Upper lobe of right lung (tissue), 1 donor: ENCODE measurements around the gene TREML4. TPM values are rescaled to one million over a fixed set of nuclear protein-coding genes. Genes with fewer than 3 reads are reported as not detected.

ENCODE experiments used
- ATAC-seq: fragments of 200-7000 bp; cut with Tn5 transposase; one replicate; pipeline ENCODE4 v1.9.1; 2020; ENCODE audit warnings: mild to moderate bottlenecking, moderate library complexity
- DNase-seq: peaks from one replicate; pipeline ENCODE4 v3.0.0-alpha.2; 2020
- H3K27ac ChIP-seq: fragments of 200-600 bp; one replicate; pipeline ENCODE4 v1.8.0; 2022
- H3K27me3 ChIP-seq: fragments of 200-600 bp; one replicate; pipeline ENCODE4 v1.8.0; 2022; ENCODE audit warnings: mild to moderate bottlenecking
- H3K36me3 ChIP-seq: fragments of 200-600 bp; one replicate; pipeline ENCODE4 v1.8.0; 2022
- H3K4me1 ChIP-seq: fragments of 200-600 bp; one replicate; pipeline ENCODE4 v1.8.0; 2022
- H3K4me3 ChIP-seq: fragments of 200-600 bp; one replicate; pipeline ENCODE4 v1.8.0; 2022; ENCODE audit warnings: mild to moderate bottlenecking
- H3K9me3 ChIP-seq: fragments of 200-600 bp; one replicate; pipeline ENCODE4 v1.8.0; 2022
- CTCF ChIP-seq: fragments of 200-600 bp; IDR thresholded peaks from one replicate; pipeline ENCODE4 v1.8.0; 2022; ENCODE audit warnings: antibody characterized with exemption
- intact Hi-C: fragments of 100-400 bp; cut with DNase I; formaldehyde crosslinking; loops from one replicate; pipeline ENCODE4 v1.11.0; 2022
- total RNA-seq: library from RNA; stranded (reverse); fragmentation: NEBNext Ultra II Directional; extraction: Animal tissue kit (Norgen Biotek cat#: 25700); gene quantifications from one replicate; pipeline ENCODE4 v1.2.1, GENCODE V29; 2021
- donor health status: DM: no; HTN: yes; CAD: no; lungs with severe emphysema.

Gene TREML4
- total RNA-seq, 1 donor from 2014 or later = not detected

DNA sequence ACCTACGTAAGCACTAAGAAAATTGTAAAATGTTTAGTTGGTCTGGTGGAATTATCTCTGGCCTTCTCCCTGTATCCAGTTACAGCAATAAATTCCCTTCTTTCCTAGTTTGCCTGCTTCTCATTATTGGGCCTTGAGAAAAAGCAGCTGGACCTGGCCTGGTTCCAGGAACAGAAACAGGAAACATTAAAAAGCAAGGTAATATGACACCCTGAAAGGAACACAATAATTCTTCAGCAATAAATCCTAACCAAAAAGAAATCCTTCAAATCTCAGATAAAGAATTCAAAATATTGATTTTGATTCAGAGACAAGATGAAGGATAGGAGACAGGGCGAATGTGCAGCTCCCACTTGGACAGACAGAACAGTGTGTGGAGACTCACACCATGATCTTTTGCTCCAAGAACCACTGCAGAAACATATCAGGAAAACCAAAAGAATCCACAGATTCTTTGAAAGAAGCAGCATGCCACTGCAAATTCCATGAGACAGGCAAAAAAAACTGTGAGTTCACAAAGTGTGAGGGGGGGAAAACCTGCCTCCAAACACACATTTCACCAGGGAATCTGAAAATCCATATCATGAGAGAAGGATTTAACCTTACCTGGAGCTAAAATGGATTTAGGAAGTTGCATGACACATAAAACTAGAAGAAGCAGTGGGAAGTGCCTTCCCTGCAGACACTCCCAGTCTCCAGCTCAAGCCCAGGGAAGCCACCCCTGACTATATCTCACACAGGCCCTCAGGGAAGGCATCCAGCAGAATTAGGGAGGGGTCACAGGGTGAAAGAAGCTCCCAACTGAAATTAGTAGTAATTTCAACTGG, 29.4 kb downstream of the TREML4 start:
- no peak for DNase-seq
- ATAC-seq = no peak
- TF ChIP-seq CTCF = no peak

DNA sequence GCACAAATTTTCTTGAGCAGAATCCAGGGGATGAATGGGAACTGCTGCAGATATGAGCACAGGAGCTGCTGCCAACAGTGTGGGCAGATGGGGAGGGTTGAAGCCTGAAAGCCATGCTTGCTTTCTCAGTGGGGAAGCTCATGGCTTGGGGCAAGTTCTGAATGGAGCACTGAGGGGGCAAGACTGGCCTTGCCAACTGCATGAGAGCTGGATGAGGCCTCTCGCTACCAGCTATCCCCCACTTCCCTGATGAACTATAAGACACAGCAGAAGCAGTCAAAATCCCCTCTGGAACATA, 30.0 kb downstream of the TREML4 start:
- no peaks in the 10 kb centered on the region for H3K36me3 ChIP-seq
- DNase-seq (no peak), ATAC-seq (no peak)
- intact Hi-C loops = no loop called here
- H3K9me3 ChIP-seq = no peaks in the 10 kb centered on the region
- no peaks in the 10 kb centered on the region for H3K27me3 ChIP-seq
- H3K27ac ChIP-seq = no peak overlapping the region
- no peak overlapping the region for H3K4me3 ChIP-seq
- no peaks in the 10 kb centered on the region for H3K4me1 ChIP-seq
- TF ChIP-seq CTCF = no peak

More for the DNA sequence above, 29.4 kb downstream of the TREML4 start:
- no peaks in the 10 kb centered on the region for H3K27me3 ChIP-seq
- no peaks in the 10 kb centered on the region for H3K4me1 ChIP-seq
- no peaks in the 10 kb centered on the region for H3K36me3 ChIP-seq
- no peaks in the 10 kb centered on the region for H3K9me3 ChIP-seq
- H3K4me3 ChIP-seq = no peak overlapping the region
- no peak overlapping the region for H3K27ac ChIP-seq
- intact Hi-C loops = no loop called here

DNA sequence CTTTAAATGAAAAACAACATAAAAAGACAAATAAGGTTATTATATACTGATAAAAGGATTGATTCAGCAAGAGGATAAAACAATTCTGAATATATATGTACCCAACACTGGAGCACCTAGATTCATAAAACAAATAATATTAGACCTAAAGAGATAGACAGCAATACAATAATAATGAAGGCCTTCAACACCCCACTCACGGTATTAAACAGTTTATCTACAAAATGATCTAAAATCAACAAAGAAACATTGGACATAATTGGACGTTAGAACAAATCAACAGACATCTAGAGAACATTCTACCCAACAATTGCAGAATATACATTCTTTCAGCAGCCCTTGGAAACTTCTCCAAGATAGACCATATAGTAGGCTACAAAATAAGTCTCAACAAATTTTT, 34.3 kb downstream of the TREML4 start:
- H3K27me3 ChIP-seq = no peaks in the 10 kb centered on the region
- no peak overlapping the region for H3K4me3 ChIP-seq
- no peak overlapping the region for H3K27ac ChIP-seq
- no peak for TF ChIP-seq CTCF
- no peaks in the 10 kb centered on the region for H3K36me3 ChIP-seq
- no peak for ATAC-seq
- no peaks in the 10 kb centered on the region for H3K9me3 ChIP-seq
- H3K4me1 ChIP-seq = no peaks in the 10 kb centered on the region
- no peak for DNase-seq
- intact Hi-C loops = no loop called here

DNA sequence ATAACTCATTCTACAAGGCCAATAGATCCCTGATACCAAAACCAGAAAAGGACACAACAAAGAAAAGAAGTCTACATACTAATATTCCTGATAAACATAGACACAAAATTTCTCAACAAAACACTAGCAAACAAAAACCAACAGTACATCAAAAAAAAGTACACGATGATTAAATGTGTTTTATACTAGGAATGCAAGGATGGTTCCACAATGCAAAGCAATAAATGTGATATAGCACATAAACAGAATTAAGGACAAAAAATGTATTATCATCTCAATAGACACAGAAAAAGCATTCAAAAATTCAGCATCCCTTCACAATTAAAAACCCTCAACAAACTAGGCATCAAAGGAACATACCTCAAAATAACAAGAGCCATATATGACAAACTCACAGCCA, 35.1 kb downstream of the TREML4 start:
- no peak overlapping the region for H3K4me3 ChIP-seq
- no peaks in the 10 kb centered on the region for H3K4me1 ChIP-seq
- TF ChIP-seq CTCF = no peak
- no peaks in the 10 kb centered on the region for H3K9me3 ChIP-seq
- no peak overlapping the region for H3K27ac ChIP-seq
- DNase-seq (no peak), ATAC-seq (no peak)
- no peaks in the 10 kb centered on the region for H3K27me3 ChIP-seq
- intact Hi-C loops = no loop called here
- H3K36me3 ChIP-seq = no peaks in the 10 kb centered on the region

DNA sequence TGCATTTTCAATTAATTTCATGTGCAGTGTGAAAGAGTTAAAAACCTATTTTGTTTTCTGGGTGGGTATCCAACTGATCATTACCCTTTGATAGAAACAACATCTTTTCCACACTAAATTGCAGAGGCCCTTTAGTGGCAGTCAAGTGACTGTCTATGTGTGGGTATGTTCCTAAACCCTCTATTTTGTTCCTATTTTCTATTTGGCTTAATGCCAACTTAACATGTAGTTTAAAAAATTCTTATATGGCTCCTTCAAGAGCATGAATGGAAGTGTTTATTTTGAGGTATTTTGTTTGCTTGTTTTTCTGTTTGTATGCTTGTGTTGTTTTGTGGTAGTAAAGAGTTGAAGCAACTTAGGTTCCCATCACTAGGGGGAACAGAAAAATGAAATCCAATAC, 38.4 kb downstream of the TREML4 start:
- H3K9me3 ChIP-seq = no peaks in the 10 kb centered on the region
- no peak for DNase-seq
- intact Hi-C loops = no loop called here
- no peak overlapping the region for H3K4me3 ChIP-seq
- no peaks in the 10 kb centered on the region for H3K36me3 ChIP-seq
- no peak overlapping the region for H3K27ac ChIP-seq
- no peak for ATAC-seq
- no peak for TF ChIP-seq CTCF
- no peaks in the 10 kb centered on the region for H3K4me1 ChIP-seq
- no peaks in the 10 kb centered on the region for H3K27me3 ChIP-seq

GRCh38 chr6:41268478-41268877, 40.3 kb downstream of the TREML4 start:
- no peak for TF ChIP-seq CTCF
- intact Hi-C loops = no loop called here
- no peak for ATAC-seq
- H3K27me3 ChIP-seq = no peaks in the 10 kb centered on the region
- no peaks in the 10 kb centered on the region for H3K9me3 ChIP-seq
- no peaks in the 10 kb centered on the region for H3K4me1 ChIP-seq
- no peaks in the 10 kb centered on the region for H3K36me3 ChIP-seq
- H3K27ac ChIP-seq = no peak overlapping the region
- no peak overlapping the region for H3K4me3 ChIP-seq
- DNase-seq = no peak
